ENCODE results near the gene CENPM.

DNA sequence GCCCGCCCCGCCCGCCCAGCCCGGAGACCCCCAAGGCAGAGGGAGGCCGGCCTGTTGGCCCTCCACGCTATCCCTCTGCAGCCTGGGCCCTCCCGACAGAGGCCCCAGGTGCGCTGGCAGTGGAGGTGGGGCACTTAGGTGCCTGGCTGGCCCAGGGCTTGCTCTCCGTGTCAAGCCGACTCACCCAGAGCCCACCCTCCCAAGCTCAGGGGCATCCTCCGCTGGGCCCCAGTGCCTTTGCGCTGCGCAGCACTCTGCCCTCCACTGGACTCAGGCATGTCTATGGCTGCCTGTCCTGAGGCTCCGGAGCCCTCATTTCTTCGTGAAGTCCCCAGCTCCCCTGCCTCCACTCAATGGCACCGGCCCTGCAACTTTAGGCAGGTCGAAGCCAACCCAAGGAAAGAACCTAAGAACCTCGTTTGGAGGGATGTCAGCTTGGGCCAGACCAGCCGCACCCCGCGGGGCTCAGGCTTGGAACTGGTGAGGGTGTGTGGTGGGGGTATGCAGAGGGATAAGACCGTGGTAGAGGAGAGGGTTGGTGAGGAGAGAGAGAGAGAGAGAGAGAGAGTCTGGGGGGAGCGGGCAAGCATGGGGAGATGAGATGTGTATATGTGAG is 11.1 kb upstream of the CENPM start:
- no peak for TF ChIP-seq TAF1 (IDR thresholded peaks at IDR 0.05; ENCODE audit: borderline replicate concordance, low read depth, low read length)
- no peak for TF ChIP-seq POLR2AphosphoS5 (IDR thresholded peaks at IDR 0.05; ENCODE audit: low read depth, low read length)
- TF ChIP-seq POLR2A (IDR thresholded peaks at IDR 0.05; ENCODE audit: low read depth, low read length), result no peak
